Osteocyte (in vitro differentiated cells): ENCODE data around the gene CLCN4. TPM values are rescaled to one million over a fixed set of nuclear protein-coding genes. Genes with fewer than 3 reads are reported as not detected.

ENCODE experiments used
- DNase-seq: peaks from one replicate; pipeline ENCODE4 v3.0.0; 2021; ENCODE audit warnings: mixed read lengths; ENCODE audit not compliant: unreplicated experiment; ENCODE audit errors: extremely low spot score
- H3K27ac Mint-ChIP-seq: one replicate; pipeline ENCODE4 v1.8.0; 2021; ENCODE audit warnings: mild to moderate bottlenecking, mixed read lengths; ENCODE audit not compliant: unreplicated experiment
- H3K27me3 Mint-ChIP-seq: one replicate; pipeline ENCODE4 v1.8.0; 2021; ENCODE audit warnings: mixed read lengths; ENCODE audit not compliant: unreplicated experiment
- H3K36me3 Mint-ChIP-seq: one replicate; pipeline ENCODE4 v1.8.0; 2021; ENCODE audit warnings: mixed read lengths; ENCODE audit not compliant: unreplicated experiment
- H3K4me1 Mint-ChIP-seq: one replicate; pipeline ENCODE4 v1.8.0; 2021; ENCODE audit warnings: mixed read lengths; ENCODE audit not compliant: unreplicated experiment
- H3K4me3 Mint-ChIP-seq: one replicate; pipeline ENCODE4 v1.8.0; 2021; ENCODE audit warnings: mild to moderate bottlenecking, moderate library complexity, mixed read lengths; ENCODE audit not compliant: unreplicated experiment
- H3K9me3 Mint-ChIP-seq: one replicate; pipeline ENCODE4 v1.8.0; 2021; ENCODE audit warnings: mixed read lengths; ENCODE audit not compliant: unreplicated experiment
- total RNA-seq: library from RNA; stranded (reverse); gene quantifications from 2 replicates; pipeline ENCODE4 v1.2.1, GENCODE V29; 2021
- TF ChIP-seq, protein P1 (sequence below): fragments of 200-600 bp; sonication (generic); IDR thresholded peaks from 2 replicates; pipeline ENCODE4 v1.5.0; 2021; ENCODE audit warnings: antibody characterized with exemption, mild to moderate bottlenecking, moderate library complexity

CLCN4 gene
- total RNA-seq, 1 donor from 2014 or later: 2.3 TPM

DNA sequence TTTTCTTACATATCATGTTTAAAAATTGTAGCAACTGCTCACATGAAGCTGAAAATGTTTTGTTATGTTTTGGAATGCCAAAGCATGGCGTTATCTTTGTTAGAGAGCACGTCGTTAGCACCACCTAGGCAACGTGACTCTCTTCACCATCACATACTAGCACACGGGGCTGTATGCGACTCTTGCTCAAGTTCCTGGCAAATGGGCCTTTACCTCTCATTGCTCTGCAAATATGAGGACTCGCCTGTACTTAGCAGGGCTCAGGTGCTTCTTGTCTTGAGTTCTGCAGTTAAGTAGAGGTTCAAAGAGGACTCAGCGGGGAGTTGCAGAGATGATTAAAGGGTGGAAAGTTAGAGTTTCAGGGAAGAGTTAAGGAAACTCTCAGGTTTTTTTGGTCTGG lies 59.4 kb downstream of the CLCN4 start:
- H3K4me3 Mint-ChIP-seq: no peak overlapping the region
- no peak overlapping the region for H3K27ac Mint-ChIP-seq

DNA sequence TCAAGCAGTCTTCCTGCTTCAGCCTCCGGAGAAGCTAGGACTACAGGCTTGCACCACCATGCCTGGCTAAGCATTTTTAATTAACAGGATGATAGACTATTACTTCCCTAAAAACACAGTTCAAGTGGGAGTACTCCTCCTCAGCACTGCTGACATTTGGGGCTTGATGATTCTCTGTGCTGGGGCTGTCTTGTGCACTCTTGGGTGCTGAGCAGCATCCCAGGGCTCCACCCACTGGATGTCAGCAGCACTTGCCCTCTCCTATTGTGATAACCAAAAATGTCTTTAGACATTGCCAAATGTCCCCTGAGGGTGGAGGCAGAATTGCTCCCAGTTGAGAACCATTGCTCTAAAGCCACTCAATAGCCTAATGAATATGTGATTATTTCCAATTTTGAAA lies 60.4 kb downstream of the CLCN4 start:
- TF ChIP-seq, protein P1, sequence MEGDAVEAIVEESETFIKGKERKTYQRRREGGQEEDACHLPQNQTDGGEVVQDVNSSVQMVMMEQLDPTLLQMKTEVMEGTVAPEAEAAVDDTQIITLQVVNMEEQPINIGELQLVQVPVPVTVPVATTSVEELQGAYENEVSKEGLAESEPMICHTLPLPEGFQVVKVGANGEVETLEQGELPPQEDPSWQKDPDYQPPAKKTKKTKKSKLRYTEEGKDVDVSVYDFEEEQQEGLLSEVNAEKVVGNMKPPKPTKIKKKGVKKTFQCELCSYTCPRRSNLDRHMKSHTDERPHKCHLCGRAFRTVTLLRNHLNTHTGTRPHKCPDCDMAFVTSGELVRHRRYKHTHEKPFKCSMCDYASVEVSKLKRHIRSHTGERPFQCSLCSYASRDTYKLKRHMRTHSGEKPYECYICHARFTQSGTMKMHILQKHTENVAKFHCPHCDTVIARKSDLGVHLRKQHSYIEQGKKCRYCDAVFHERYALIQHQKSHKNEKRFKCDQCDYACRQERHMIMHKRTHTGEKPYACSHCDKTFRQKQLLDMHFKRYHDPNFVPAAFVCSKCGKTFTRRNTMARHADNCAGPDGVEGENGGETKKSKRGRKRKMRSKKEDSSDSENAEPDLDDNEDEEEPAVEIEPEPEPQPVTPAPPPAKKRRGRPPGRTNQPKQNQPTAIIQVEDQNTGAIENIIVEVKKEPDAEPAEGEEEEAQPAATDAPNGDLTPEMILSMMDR: no peak
- no peak overlapping the region for H3K27ac Mint-ChIP-seq

More for the DNA sequence above, 59.4 kb downstream of the CLCN4 start:
- no peaks in the 10 kb centered on the region for H3K4me1 Mint-ChIP-seq
- H3K36me3 Mint-ChIP-seq: no peaks in the 10 kb centered on the region
- TF ChIP-seq, protein P1: no peak
- peaks cover 4% of the 10 kb centered on the region for H3K9me3 Mint-ChIP-seq
- DNase-seq: no peak
- no peaks in the 10 kb centered on the region for H3K27me3 Mint-ChIP-seq

DNA sequence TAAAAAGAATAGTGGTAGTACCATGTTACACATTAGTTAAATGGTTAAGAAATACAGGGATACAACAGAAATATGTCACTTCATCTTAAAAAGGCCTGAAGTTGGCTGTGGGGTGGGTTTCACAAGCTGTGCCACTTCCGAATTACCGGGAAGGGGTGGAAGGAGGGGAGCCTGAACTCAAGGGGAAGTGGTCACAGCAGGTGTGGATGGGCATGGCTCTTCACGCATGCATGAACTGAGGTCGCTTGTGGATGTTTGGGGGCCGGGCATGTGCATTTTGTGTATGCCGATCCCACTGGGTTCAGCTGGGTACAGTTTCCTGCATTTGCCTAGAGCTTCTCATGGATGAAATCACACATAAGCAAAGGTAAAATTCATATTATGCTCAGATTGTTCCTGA lies 64.9 kb downstream of the CLCN4 start:
- Mint-ChIP-seq H3K4me3 (no peak overlapping the region), H3K27me3 (no peaks in the 10 kb centered on the region), H3K4me1 (no peaks in the 10 kb centered on the region), H3K27ac (no peak overlapping the region), H3K36me3 (peaks cover 2% of the 10 kb centered on the region), H3K9me3 (peaks cover 11% of the 10 kb centered on the region)
- TF ChIP-seq, protein P1: no peak
- DNase-seq: no peak

More for the DNA sequence above, 60.4 kb downstream of the CLCN4 start:
- no peaks in the 10 kb centered on the region for H3K4me1 Mint-ChIP-seq
- peaks cover 2% of the 10 kb centered on the region for H3K36me3 Mint-ChIP-seq
- no peak for DNase-seq
- peaks cover 4% of the 10 kb centered on the region for H3K9me3 Mint-ChIP-seq
- no peaks in the 10 kb centered on the region for H3K27me3 Mint-ChIP-seq
- no peak overlapping the region for H3K4me3 Mint-ChIP-seq

DNA sequence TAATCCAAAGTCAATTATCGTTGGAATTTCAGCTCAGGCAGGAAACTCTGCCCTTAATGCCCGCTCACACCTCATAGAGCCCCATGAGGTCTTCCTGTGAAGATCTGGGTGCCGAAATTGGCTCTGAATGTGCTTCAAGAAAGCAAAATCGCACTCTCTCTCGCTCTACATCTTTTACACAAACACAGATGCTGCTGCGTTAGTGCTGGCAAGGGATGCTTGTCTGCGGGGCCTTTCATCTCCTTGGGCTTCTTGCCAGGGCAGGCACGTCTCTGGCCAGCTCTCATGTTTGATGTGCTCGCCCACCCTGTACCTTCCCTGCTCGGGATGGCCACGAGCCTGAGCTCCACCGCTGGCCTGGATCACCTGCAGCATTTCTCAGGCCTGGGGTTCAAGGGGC lies 66.5 kb downstream of the CLCN4 start:
- no peaks in the 10 kb centered on the region for H3K27me3 Mint-ChIP-seq
- H3K4me1 Mint-ChIP-seq: no peaks in the 10 kb centered on the region
- no peak overlapping the region for H3K27ac Mint-ChIP-seq
- no peak overlapping the region for H3K4me3 Mint-ChIP-seq
- H3K9me3 Mint-ChIP-seq: peaks cover 11% of the 10 kb centered on the region
- DNase-seq: no peak
- TF ChIP-seq, protein P1: no peak
- H3K36me3 Mint-ChIP-seq: peaks cover 2% of the 10 kb centered on the region

DNA sequence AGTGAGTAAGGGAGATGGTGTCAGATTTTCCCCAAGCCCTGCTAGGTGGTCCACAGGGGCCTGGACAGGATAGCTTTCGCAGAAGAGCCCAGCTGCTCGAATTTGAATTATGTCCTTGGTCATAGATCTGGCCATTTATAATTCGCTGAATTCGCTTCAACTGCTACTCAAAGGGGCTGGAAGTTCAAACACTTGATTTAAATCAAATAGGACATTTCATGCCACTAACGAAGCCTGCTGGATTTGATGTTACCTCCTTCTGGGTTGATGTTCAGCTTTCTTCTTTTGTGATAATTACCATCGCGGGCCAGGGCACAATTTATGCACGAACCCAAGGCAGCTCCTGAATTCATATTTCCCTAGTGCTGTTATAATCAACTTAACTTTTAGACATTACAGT lies 67.0 kb downstream of the CLCN4 start:
- H3K9me3 Mint-ChIP-seq: peaks cover 11% of the 10 kb centered on the region
- no peak for DNase-seq
- TF ChIP-seq, protein P1: no peak
- H3K36me3 Mint-ChIP-seq: peaks cover 2% of the 10 kb centered on the region
- no peak overlapping the region for H3K4me3 Mint-ChIP-seq
- H3K27me3 Mint-ChIP-seq: no peaks in the 10 kb centered on the region
- no peaks in the 10 kb centered on the region for H3K4me1 Mint-ChIP-seq
- no peak overlapping the region for H3K27ac Mint-ChIP-seq
